Measurements from ENCODE around the gene PHYHIPL.

PHYHIPL gene

DNA sequence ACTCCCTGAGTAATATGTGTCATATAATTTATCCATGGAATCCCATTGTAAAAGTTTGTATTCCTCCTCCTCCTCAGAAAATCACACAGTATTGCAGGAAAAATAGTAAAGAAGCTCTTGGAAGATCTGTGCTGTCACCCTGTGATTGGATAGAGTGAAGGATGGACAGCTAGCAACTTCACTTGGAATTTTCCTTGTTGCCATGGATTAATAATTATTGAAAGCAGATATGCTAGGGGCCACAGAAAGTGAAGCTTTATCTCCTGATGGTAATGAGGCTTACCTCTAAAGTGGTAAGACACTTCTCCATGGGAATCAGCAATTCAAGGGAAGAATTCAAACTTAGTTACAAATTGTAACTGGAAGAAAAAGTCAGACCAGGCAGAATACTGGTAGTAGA, 48.8 kb downstream of the PHYHIPL start:
- Histone ChIP-seq H3K27ac (replicated peaks; ENCODE audit: low read length) (no peak overlapping the region), H3K18ac (ENCODE audit: low read length) (no peak overlapping the region), H3K4ac (ENCODE audit: low read length) (no peak overlapping the region), H3K4me1 (ENCODE audit: control insufficient read depth in 2 of 2, insufficient read depth in 1 of 2, low read depth in 1 of 2, low read length in 2 of 2) (peaks cover 0 to 2% of the 10 kb centered on the region in 2 donors), H3K79me1 (ENCODE audit: low read depth, low read length) (peaks cover under 1% of the 10 kb centered on the region), H3K23ac (ENCODE audit: low read depth, low read length, poor library complexity) (no peak overlapping the region), H2BK120ac (ENCODE audit: low read depth, low read length) (no peak overlapping the region), H2BK12ac (ENCODE audit: low read length) (no peak overlapping the region), H3K9ac (ENCODE audit: low read depth, low read length, poor library complexity) (no peak overlapping the region), H2BK15ac (ENCODE audit: low read length) (no peak overlapping the region), H3K14ac (ENCODE audit: low read length) (no peak overlapping the region), H3K4me3 (ENCODE audit: low read length in 2 of 2) (no peak overlapping the region), H4K91ac (ENCODE audit: low read depth, low read length, poor library complexity) (no peak overlapping the region), H3K9me3 (replicated peaks in 1 of 2; ENCODE audit: control insufficient read depth in 2 of 2, insufficient read depth in 1 of 2, low read depth in 1 of 2, low read length in 2 of 2) (no peaks in the 10 kb centered on the region), H2AFZ (ENCODE audit: low read length) (peak overlapping the region; percentile 34), H2BK5ac (ENCODE audit: low read length) (no peak overlapping the region), H4K8ac (ENCODE audit: low read depth, low read length) (no peak overlapping the region), H2AK5ac (ENCODE audit: low read depth, low read length) (no peak overlapping the region), H3K27me3 (ENCODE audit: control insufficient read depth in 3 of 3, insufficient read depth in 3 of 3, low read depth in 1 of 3, low read length in 3 of 3) (no peaks in the 10 kb centered on the region), H3K36me3 (replicated peaks in 1 of 2; ENCODE audit: control insufficient read depth in 2 of 2, insufficient read depth in 2 of 2, low read length in 2 of 2) (no peaks in the 10 kb centered on the region), H3K4me2 (ENCODE audit: insufficient read depth, low read length, poor library complexity, severe bottlenecking) (no peak overlapping the region)
- DNase-seq (ENCODE audit: low spot score): no peak

GRCh38 chr10:59227136-59227673, 50.8 kb downstream of the PHYHIPL start:
- no peak overlapping the region for H4K91ac ChIP-seq (ENCODE audit: low read depth, low read length, poor library complexity)
- H3K23ac ChIP-seq (ENCODE audit: low read depth, low read length, poor library complexity): no peak overlapping the region
- no peak overlapping the region for H2AK5ac ChIP-seq (ENCODE audit: low read depth, low read length)
- no peak overlapping the region for H3K18ac ChIP-seq (ENCODE audit: low read length)
- no peak overlapping the region for H2BK5ac ChIP-seq (ENCODE audit: low read length)
- no peak overlapping the region for H4K8ac ChIP-seq (ENCODE audit: low read depth, low read length)
- H2AFZ ChIP-seq (ENCODE audit: low read length): no peak overlapping the region
- H3K27me3 ChIP-seq (ENCODE audit: control insufficient read depth in 3 of 3, insufficient read depth in 3 of 3, low read depth in 1 of 3, low read length in 3 of 3): no peaks in the 10 kb centered on the region
- H3K27ac ChIP-seq (replicated peaks; ENCODE audit: low read length): no peak overlapping the region
- H3K9ac ChIP-seq (ENCODE audit: low read depth, low read length, poor library complexity): no peak overlapping the region
- no CpG with 5 or more reads among the region's 3 CpGs for WGBS, 2 donors (ENCODE audit: extremely low coverage in 2 of 2, insufficient read length in 2 of 2, insufficient replicate concordance in 1 of 2)
- no peaks in the 10 kb centered on the region for H3K36me3 ChIP-seq (replicated peaks in 1 of 2; ENCODE audit: control insufficient read depth in 2 of 2, insufficient read depth in 2 of 2, low read length in 2 of 2)
- H2BK12ac ChIP-seq (ENCODE audit: low read length): no peak overlapping the region
- H3K4me2 ChIP-seq (ENCODE audit: insufficient read depth, low read length, poor library complexity, severe bottlenecking): no peak overlapping the region
- H3K4ac ChIP-seq (ENCODE audit: low read length): no peak overlapping the region
- H3K14ac ChIP-seq (ENCODE audit: low read length): no peak overlapping the region
- no peak overlapping the region for H2BK120ac ChIP-seq (ENCODE audit: low read depth, low read length)
- H2BK15ac ChIP-seq (ENCODE audit: low read length): no peak overlapping the region
- H3K4me1 ChIP-seq (ENCODE audit: control insufficient read depth in 2 of 2, insufficient read depth in 1 of 2, low read depth in 1 of 2, low read length in 2 of 2): peaks cover 0 to 2% of the 10 kb centered on the region in 2 donors
- no peak overlapping the region for H3K4me3 ChIP-seq (ENCODE audit: low read length in 2 of 2)
- no peak for DNase-seq (ENCODE audit: low spot score)
- H3K79me1 ChIP-seq (ENCODE audit: low read depth, low read length): peaks cover 2% of the 10 kb centered on the region
- no peaks in the 10 kb centered on the region for H3K9me3 ChIP-seq (replicated peaks in 1 of 2; ENCODE audit: control insufficient read depth in 2 of 2, insufficient read depth in 1 of 2, low read depth in 1 of 2, low read length in 2 of 2)

- Histone ChIP-seq H3K9ac (ENCODE audit: low read depth, low read length, poor library complexity) (no peak overlapping the region), H3K14ac (ENCODE audit: low read length) (no peak overlapping the region), H3K27ac (replicated peaks; ENCODE audit: low read length) (no peak overlapping the region), H3K4me3 (ENCODE audit: low read length in 2 of 2) (no peak overlapping the region), H3K27me3 (ENCODE audit: control insufficient read depth in 3 of 3, insufficient read depth in 3 of 3, low read depth in 1 of 3, low read length in 3 of 3) (no peaks in the 10 kb centered on the region), H3K79me1 (ENCODE audit: low read depth, low read length) (peaks cover 2% of the 10 kb centered on the region), H3K4me2 (ENCODE audit: insufficient read depth, low read length, poor library complexity, severe bottlenecking) (no peak overlapping the region), H3K23ac (ENCODE audit: low read depth, low read length, poor library complexity) (no peak overlapping the region), H3K36me3 (replicated peaks in 1 of 2; ENCODE audit: control insufficient read depth in 2 of 2, insufficient read depth in 2 of 2, low read length in 2 of 2) (no peaks in the 10 kb centered on the region), H2AFZ (ENCODE audit: low read length) (no peak overlapping the region), H2BK15ac (ENCODE audit: low read length) (no peak overlapping the region), H3K18ac (ENCODE audit: low read length) (no peak overlapping the region), H3K9me3 (replicated peaks in 1 of 2; ENCODE audit: control insufficient read depth in 2 of 2, insufficient read depth in 1 of 2, low read depth in 1 of 2, low read length in 2 of 2) (no peaks in the 10 kb centered on the region), H2BK5ac (ENCODE audit: low read length) (no peak overlapping the region), H2BK120ac (ENCODE audit: low read depth, low read length) (no peak overlapping the region), H2BK12ac (ENCODE audit: low read length) (no peak overlapping the region), H4K8ac (ENCODE audit: low read depth, low read length) (no peak overlapping the region), H4K91ac (ENCODE audit: low read depth, low read length, poor library complexity) (no peak overlapping the region), H2AK5ac (ENCODE audit: low read depth, low read length) (no peak overlapping the region), H3K4me1 (ENCODE audit: control insufficient read depth in 2 of 2, insufficient read depth in 1 of 2, low read depth in 1 of 2, low read length in 2 of 2) (peaks cover 0 to 2% of the 10 kb centered on the region in 2 donors), H3K4ac (ENCODE audit: low read length) (no peak overlapping the region)
- no peak for DNase-seq (ENCODE audit: low spot score)
- WGBS, 2 donors (ENCODE audit: extremely low coverage in 2 of 2, insufficient read length in 2 of 2, insufficient replicate concordance in 1 of 2): no CpG with 5 or more reads among the region's 4 CpGs
Observed at GRCh38 chr10:59229441-59229840, 53.0 kb downstream of the PHYHIPL start.

DNA sequence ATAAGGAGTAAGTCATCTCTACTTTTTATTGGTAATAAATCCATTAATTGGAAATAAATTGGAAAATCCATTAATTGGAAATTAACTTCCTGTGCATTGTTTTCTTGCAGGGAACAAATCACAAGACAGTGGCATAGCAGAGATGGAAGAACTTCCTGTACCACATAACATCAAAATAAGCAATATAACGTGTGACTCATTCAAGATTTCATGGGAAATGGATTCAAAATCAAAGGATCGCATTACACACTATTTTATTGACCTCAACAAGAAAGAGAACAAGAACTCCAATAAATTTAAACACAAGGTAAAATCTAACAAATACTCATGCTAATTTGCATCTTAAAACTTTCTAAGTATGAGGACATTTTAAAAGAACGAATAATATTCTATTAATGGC, 57.8 kb downstream of the PHYHIPL start:
- Histone ChIP-seq H3K27me3 (ENCODE audit: control insufficient read depth in 3 of 3, insufficient read depth in 3 of 3, low read depth in 1 of 3, low read length in 3 of 3) (no peaks in the 10 kb centered on the region), H2BK5ac (ENCODE audit: low read length) (no peak overlapping the region), H2AFZ (ENCODE audit: low read length) (no peak overlapping the region), H3K79me1 (ENCODE audit: low read depth, low read length) (peaks cover 2% of the 10 kb centered on the region), H3K9me3 (replicated peaks in 1 of 2; ENCODE audit: control insufficient read depth in 2 of 2, insufficient read depth in 1 of 2, low read depth in 1 of 2, low read length in 2 of 2) (no peaks in the 10 kb centered on the region), H2BK120ac (ENCODE audit: low read depth, low read length) (no peak overlapping the region), H4K8ac (ENCODE audit: low read depth, low read length) (no peak overlapping the region), H3K9ac (ENCODE audit: low read depth, low read length, poor library complexity) (no peak overlapping the region), H2BK12ac (ENCODE audit: low read length) (no peak overlapping the region), H3K18ac (ENCODE audit: low read length) (no peak overlapping the region), H3K4ac (ENCODE audit: low read length) (no peak overlapping the region), H3K27ac (replicated peaks; ENCODE audit: low read length) (no peak overlapping the region), H3K4me1 (ENCODE audit: control insufficient read depth in 2 of 2, insufficient read depth in 1 of 2, low read depth in 1 of 2, low read length in 2 of 2) (no peaks in the 10 kb centered on the region), H2AK5ac (ENCODE audit: low read depth, low read length) (no peak overlapping the region), H3K36me3 (replicated peaks in 1 of 2; ENCODE audit: control insufficient read depth in 2 of 2, insufficient read depth in 2 of 2, low read length in 2 of 2) (peaks cover 0 to 2% of the 10 kb centered on the region in 2 donors), H4K91ac (ENCODE audit: low read depth, low read length, poor library complexity) (no peak overlapping the region), H3K23ac (ENCODE audit: low read depth, low read length, poor library complexity) (no peak overlapping the region), H3K14ac (ENCODE audit: low read length) (no peak overlapping the region), H2BK15ac (ENCODE audit: low read length) (no peak overlapping the region), H3K4me2 (ENCODE audit: insufficient read depth, low read length, poor library complexity, severe bottlenecking) (no peak overlapping the region), H3K4me3 (ENCODE audit: low read length in 2 of 2) (no peak overlapping the region)
- no CpG with 5 or more reads among the region's 3 CpGs for WGBS, 2 donors (ENCODE audit: extremely low coverage in 2 of 2, insufficient read length in 2 of 2, insufficient replicate concordance in 1 of 2)
- no peak for DNase-seq (ENCODE audit: low spot score)
